ENCODE results near the gene CDHR5. TPM values are rescaled to one million over a fixed set of nuclear protein-coding genes. Genes with fewer than 3 reads are reported as not detected.

Gene CDHR5
- total RNA-seq, 4 donors from 2014 or later: not detected

DNA sequence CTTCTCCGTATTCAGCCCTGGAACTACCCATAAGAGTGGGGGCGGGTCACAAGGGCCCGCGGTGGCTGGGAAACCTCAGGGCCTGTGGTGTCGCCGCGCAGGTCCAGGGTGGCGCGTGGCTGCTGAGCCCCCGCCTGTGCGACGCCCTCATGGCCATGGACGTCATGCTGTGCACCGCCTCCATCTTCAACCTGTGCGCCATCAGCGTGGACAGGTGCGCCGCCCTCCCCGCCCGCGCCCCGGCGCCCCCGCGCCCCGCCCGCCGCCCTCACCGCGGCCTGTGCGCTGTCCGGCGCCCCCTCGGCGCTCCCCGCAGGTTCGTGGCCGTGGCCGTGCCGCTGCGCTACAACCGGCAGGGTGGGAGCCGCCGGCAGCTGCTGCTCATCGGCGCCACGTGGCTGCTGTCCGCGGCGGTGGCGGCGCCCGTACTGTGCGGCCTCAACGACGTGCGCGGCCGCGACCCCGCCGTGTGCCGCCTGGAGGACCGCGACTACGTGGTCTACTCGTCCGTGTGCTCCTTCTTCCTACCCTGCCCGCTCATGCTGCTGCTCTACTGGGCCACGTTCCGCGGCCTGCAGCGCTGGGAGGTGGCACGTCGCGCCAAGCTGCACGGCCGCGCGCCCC is 14.7 kb upstream of the CDHR5 start:
- intact Hi-C loops (cut with DNase I; ENCODE audit: low total_unique reads): no loop called here
- no peak overlapping the region for H3K4me3 ChIP-seq (ENCODE audit: low read depth, poor library complexity, severe bottlenecking)
- TF ChIP-seq, protein P1, sequence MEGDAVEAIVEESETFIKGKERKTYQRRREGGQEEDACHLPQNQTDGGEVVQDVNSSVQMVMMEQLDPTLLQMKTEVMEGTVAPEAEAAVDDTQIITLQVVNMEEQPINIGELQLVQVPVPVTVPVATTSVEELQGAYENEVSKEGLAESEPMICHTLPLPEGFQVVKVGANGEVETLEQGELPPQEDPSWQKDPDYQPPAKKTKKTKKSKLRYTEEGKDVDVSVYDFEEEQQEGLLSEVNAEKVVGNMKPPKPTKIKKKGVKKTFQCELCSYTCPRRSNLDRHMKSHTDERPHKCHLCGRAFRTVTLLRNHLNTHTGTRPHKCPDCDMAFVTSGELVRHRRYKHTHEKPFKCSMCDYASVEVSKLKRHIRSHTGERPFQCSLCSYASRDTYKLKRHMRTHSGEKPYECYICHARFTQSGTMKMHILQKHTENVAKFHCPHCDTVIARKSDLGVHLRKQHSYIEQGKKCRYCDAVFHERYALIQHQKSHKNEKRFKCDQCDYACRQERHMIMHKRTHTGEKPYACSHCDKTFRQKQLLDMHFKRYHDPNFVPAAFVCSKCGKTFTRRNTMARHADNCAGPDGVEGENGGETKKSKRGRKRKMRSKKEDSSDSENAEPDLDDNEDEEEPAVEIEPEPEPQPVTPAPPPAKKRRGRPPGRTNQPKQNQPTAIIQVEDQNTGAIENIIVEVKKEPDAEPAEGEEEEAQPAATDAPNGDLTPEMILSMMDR (IDR thresholded peaks at IDR 0.05): no peak
- no peak for TF ChIP-seq POLR2A (IDR thresholded peaks at IDR 0.05)
- DNase-seq (ENCODE audit: low spot score in 2 of 2): no peak
- 14 to 15% methylated on average over 13 of the region's 80 CpGs for WGBS, 2 donors

DNA sequence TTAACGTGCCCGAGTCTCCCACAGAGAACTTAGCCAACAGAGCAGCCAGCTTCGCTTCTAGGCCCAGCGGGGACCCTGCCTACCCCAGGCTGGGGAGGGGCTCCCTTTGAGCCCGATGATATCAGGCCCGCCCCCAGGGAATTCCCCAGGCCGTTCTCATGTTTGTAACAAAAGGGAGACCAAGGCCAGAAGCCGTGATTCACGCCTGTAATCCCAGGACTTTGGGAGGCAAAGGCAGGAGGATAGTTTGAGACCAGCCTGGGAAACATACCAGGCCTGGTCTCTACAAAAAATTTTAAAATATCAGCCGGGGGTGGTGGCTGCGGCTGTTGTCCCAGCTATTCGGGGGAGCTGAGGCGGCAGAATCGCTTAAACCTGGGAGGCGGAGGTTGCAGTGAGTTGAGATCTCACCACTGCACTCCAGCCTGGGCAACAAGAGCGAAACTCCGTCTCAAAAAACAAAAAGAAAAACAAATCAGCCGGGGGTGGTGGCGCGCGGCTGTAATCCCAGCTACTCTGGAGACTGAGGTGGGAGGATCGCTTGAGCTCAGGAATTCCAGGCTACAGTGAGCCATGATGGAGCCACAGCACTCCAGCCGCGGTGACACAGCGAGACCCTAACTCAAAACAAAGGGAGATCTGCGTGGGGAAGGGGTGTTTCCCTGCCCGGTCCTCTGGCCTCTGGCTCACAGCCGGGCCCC is 14.0 kb upstream of the CDHR5 start:
- 60 to 61% methylated on average over 27 of the region's 28 CpGs for WGBS, 2 donors
- DNase-seq (ENCODE audit: low spot score in 2 of 2): no peak
- no peak for TF ChIP-seq POLR2A (IDR thresholded peaks at IDR 0.05)
- TF ChIP-seq, protein P1 (IDR thresholded peaks at IDR 0.05): no peak
- H3K4me3 ChIP-seq (ENCODE audit: low read depth, poor library complexity, severe bottlenecking): no peak overlapping the region
- intact Hi-C loops (cut with DNase I; ENCODE audit: low total_unique reads): no loop called here

DNA sequence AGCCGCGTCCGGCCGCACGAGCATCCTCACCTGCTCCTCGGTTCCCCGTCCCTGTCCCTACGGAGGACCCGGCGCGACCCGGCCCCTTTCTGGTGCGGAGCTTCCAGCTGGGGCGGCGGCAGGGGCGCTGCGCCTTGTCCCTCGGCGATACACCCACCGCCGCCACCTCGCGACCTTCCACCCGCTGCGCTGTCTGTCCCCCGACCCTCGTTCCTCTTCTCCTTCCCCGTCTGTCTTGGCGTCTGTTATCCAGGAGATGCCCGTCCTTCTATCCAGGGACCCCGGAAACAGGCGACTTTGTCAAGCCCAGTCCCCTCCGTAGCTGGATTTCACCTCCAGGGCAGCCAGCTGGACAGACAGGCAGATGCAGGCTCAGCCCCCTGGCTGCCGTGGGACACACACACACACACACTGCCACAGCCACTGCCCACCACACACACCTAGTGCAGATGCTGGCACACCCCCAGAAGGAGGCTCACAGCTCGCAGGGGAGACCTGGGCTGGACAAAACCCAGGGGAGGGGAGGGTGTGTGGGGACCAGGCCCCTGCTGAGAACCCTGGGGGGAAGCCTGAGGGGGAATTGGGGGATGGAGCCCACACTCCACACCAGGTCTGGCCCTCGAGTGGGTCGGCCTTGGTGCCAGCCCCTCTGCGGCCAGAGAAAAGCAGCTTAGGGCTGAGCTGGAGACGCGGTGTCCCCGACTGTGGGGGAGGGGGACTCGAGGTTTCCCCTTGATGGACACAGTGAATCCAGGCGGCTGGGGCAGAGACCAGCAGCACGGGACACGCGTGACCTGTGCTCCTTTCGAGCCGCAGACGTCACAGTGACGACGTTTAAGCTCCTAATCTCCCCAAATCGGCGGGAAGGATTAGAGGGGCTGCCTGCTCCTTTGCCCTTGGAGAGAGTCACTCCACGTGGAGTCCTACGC is 13.1 kb upstream of the CDHR5 start:
- TF ChIP-seq POLR2A (IDR thresholded peaks at IDR 0.05): no peak
- TF ChIP-seq, protein P1 (IDR thresholded peaks at IDR 0.05): no peak

DNA sequence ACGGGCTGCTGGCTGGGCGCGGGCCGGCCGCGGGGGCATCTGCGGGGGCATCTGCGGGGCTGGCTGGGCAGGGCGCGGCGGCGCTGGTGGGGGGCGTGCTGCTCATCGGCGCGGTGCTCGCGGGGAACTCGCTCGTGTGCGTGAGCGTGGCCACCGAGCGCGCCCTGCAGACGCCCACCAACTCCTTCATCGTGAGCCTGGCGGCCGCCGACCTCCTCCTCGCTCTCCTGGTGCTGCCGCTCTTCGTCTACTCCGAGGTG is 12.5 kb upstream of the CDHR5 start:
- 8 to 11% methylated on average over 11 to 16 of the region's 34 CpGs for WGBS, 2 donors
- TF ChIP-seq, protein P1 (IDR thresholded peaks at IDR 0.05): no peak
- intact Hi-C loops (cut with DNase I; ENCODE audit: low total_unique reads): no loop called here
- DNase-seq (ENCODE audit: low spot score in 2 of 2): no peak
- no peak overlapping the region for H3K4me3 ChIP-seq (ENCODE audit: low read depth, poor library complexity, severe bottlenecking)

More for the DNA sequence above, 13.1 kb upstream of the CDHR5 start:
- DNase-seq (ENCODE audit: low spot score in 2 of 2): no peak
- H3K4me3 ChIP-seq (ENCODE audit: low read depth, poor library complexity, severe bottlenecking): no peak overlapping the region
- WGBS, 2 donors: 45 to 48% methylated on average over 54 to 55 of the region's 55 CpGs
- intact Hi-C loops (cut with DNase I; ENCODE audit: low total_unique reads): no loop called here

DNA sequence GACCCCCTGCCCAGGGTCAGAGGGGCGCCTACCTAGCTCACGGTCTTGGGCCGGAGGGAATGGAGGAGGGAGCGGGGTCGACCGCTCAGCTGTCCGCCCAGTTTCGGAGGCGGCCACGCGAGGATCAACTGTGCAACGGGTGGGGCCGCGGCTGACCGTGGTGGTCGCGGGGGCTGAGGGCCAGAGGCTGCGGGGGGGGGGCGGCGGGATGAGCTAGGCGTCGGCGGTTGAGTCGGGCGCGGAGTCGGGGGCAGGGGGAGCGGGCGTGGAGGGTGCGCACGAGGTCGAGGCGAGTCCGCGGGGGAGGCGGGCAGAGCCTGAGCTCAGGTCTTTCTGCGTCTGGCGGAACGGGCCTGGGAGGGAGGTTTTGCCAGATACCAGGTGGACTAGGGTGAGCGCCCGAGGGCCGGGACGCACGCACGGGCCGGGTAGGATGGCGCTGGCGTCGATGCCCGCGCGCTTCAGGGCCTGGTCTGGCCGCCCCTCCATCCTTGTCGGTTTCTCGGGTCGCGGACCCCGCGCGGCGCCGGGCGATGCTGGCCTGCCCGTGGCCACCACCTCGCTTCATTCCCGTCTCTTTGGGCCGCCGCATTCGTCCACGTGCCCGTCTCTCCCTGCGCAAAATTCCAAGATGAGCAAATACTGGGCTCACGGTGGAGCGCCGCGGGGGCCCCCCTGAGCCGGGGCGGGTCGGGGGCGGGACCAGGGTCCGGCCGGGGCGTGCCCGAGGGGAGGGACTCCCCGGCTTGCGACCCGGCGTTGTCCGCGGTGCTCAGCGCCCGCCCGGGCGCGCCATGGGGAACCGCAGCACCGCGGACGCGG is 12.0 kb upstream of the CDHR5 start, which contains the start of gene DRD4:
Gene DRD4 (plus strand): TSS at position 759 of the 822 bp plus-strand sequence. CDS start 36 bp downstream, at position 795.
- WGBS, 2 donors: 17 to 42% methylated on average over 32 to 69 of the region's 100 CpGs
- TF ChIP-seq, protein P1 (IDR thresholded peaks at IDR 0.05): no peak
- TF ChIP-seq POLR2A (IDR thresholded peaks at IDR 0.05): no peak
- intact Hi-C loops (cut with DNase I; ENCODE audit: low total_unique reads): no loop called here
- DNase-seq (ENCODE audit: low spot score in 2 of 2): no peak
- H3K4me3 ChIP-seq (ENCODE audit: low read depth, poor library complexity, severe bottlenecking): no peak within 1 kb of the TSS
